Measurements from ENCODE around the gene IP6K1.
"Not testable (repeated sequence)": the region's sequence is repeated elsewhere in the genome, so short reads cannot be mapped to it uniquely, and the experiment has no call there.

The IP6K1 gene

DNA sequence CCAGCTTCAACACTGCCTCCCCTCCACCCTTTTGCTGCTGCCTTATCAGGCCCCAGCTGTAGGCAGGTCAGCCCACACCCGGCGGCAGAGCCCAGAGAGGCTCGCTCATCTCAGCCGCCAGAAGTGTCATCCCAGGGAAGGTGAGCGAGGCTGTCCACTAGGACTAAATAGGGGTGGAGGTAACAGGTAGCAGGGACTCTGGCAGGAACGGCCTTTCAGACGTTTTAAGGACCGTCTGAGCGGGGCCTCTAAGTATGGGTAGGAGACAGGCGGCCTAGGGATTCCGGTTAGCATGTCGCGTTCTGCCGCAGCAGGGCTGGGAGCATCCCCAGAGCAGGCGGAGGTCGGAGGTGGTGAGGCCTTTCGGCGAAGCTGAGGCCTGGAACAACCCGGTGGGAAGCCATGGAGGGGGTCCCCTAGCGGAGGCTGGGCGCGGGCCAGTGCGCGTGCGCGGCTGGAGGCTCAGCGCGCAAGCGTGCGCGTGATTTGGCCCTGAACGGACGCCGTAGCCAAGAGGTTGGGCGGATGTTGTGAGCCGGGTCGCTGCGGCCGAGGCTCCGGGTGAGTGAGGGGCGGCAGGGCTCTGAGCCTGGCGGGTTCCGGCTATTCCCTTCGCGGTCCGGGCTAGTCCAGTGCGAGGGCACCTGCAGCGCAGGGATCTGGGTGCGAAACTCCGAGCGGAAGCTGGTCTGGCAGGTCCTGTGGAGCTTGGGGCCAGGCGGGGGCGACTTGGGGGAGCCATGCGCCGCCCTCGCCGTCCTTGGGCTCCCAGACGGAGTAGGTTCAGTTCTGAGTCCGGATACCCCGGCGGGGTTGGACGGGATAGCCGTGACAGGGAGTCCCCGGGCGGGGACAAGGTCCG lies 97.1 kb downstream of the IP6K1 start, which contains the start of the genes MST1 and RNF123:
Gene MST1, minus strand, starts transcription at position 429 of the 862 bp plus-strand sequence. CDS start 783 bp downstream, outside the sequence.
Gene RNF123, plus strand, starts transcription at position 512 of the 862 bp plus-strand sequence. CDS start 1,609 bp downstream, outside the sequence.
- TF ChIP-seq GLIS3 (CRISPR knock-in tag; IDR thresholded peaks at IDR 0.05) = no peak
- no peak for TF ChIP-seq TCF4 (CRISPR knock-in tag; IDR thresholded peaks at IDR 0.05; ENCODE audit: borderline replicate concordance)
- no peak for TF ChIP-seq PPARA (CRISPR knock-in tag; IDR thresholded peaks at IDR 0.05; ENCODE audit: borderline replicate concordance)
- TF ChIP-seq ZNF8 (CRISPR knock-in tag; IDR thresholded peaks at IDR 0.05) = no peak
- TF ChIP-seq, protein P1, sequence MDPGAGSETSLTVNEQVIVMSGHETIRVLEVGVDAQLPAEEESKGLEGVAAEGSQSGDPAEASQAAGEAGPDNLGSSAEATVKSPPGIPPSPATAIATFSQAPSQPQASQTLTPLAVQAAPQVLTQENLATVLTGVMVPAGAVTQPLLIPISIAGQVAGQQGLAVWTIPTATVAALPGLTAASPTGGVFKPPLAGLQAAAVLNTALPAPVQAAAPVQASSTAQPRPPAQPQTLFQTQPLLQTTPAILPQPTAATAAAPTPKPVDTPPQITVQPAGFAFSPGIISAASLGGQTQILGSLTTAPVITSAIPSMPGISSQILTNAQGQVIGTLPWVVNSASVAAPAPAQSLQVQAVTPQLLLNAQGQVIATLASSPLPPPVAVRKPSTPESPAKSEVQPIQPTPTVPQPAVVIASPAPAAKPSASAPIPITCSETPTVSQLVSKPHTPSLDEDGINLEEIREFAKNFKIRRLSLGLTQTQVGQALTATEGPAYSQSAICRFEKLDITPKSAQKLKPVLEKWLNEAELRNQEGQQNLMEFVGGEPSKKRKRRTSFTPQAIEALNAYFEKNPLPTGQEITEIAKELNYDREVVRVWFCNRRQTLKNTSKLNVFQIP (CRISPR knock-in tag; IDR thresholded peaks at IDR 0.05; ENCODE audit: borderline replicate concordance, low read depth) = no peak
- peak; percentile 89 for TF ChIP-seq ZFP3 (CRISPR knock-in tag; IDR thresholded peaks at IDR 0.05)
- TF ChIP-seq CSRNP3 (CRISPR knock-in tag; IDR thresholded peaks at IDR 0.05) = no peak
- no peak for TF ChIP-seq PATZ1 (CRISPR knock-in tag; IDR thresholded peaks at IDR 0.05; ENCODE audit: borderline replicate concordance)
- peak; percentile 64 for ATAC-seq

GRCh38 chr3:49688338-49689045 lies 97.8 kb downstream of the IP6K1 start:
- ATAC-seq = 0 out of 3 replicates have a peak, but pooled peaks have one; percentile 0

- not testable (repeated sequence) for ATAC-seq
Measured at GRCh38 chr3:49687424-49687795, 98.9 kb downstream of the IP6K1 start.

DNA sequence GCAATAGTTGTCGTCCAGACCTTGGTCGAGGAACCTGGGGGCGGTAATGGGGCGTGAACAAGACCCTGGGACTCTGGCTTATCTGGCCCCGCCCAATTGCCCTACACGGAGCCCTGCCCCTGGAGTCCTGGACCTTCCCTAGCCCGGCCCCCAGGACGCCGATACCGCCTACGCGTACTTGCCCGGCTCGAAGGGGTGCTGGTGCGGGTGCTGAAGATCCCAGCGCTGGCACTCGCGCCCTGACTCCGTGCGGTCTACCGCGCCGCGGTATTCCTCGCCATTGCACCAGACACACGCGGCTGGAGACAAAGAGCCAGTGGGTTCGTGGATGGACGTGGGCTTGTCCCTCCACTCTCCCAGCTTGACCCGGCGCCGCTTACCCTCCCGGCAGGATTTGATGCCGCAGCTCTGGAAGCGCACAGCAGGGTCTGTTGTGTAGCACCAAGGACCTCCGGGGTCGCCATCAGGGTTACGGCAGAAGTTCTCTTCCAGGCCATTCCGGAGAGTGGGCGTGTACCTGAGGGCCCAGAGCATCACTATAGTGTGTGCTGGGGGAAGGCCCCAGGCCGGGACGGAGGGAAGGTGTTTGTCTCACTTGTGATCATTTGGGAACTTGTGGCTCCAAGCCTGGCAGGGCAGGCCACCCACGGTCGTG lies 99.4 kb downstream of the IP6K1 start:
- ATAC-seq = peak; percentile 58

GRCh38 chr3:49686346-49686745 lies 100.0 kb downstream of the IP6K1 start:
- ATAC-seq = peak; percentile 2

GRCh38 chr3:49685846-49686245 lies 100.5 kb downstream of the IP6K1 start:
- not testable (repeated sequence) for ATAC-seq

DNA sequence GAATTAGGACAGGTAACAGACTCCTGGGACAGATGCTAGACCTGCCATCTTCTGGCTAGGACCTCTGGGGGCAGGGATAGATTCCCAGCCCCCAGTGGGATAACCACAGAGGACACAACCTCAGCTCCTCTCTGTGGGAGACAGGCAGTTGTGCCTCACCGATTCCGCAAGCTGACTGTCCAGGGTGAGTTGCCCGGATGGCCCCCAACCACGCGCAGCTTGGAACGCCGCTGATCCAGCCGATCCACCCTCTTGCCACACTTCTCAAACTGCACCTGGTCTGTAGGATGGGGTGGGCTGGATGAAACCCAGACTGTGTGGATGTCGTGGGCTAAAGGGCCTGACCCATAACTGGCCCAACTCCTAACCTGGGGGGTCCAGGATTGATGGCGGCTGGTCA lies 101.2 kb downstream of the IP6K1 start:
- ATAC-seq = not testable (repeated sequence)

- not testable (repeated sequence) for ATAC-seq
Measured at GRCh38 chr3:49684453-49684852, 101.9 kb downstream of the IP6K1 start.

DNA sequence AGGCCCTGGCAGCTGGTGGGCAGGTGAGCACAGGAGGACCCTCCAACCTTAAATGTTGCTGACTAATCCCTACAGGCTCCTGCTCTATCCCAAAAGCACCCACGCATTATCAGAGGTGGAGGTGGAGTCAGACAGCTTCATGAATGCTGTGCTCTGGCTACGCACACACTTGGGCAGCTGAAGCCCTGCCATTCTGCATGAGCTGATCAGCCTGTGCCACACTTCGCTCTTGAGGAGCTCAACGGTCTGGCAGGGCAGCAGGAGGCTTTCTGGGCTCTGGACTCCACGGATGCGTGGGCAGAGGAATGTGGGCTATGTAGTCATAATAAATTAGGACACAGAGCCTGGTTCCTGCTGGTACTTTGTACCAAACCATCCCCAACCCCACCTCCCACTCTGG lies 103.2 kb downstream of the IP6K1 start:
- no peak for ATAC-seq
- TF ChIP-seq ISL1 (CRISPR knock-in tag; IDR thresholded peaks at IDR 0.05) (no peak), CREB5 (CRISPR knock-in tag; IDR thresholded peaks at IDR 0.05; ENCODE audit: low read depth) (no peak), ZFP30 (CRISPR knock-in tag; IDR thresholded peaks at IDR 0.05) (no peak), GLIS3 (CRISPR knock-in tag; IDR thresholded peaks at IDR 0.05) (no peak), ZC3H10 (CRISPR knock-in tag; IDR thresholded peaks at IDR 0.05) (no peak), CSDC2 (CRISPR knock-in tag; IDR thresholded peaks at IDR 0.05) (no peak), OSR1 (CRISPR knock-in tag; IDR thresholded peaks at IDR 0.05) (no peak), TOX (CRISPR knock-in tag; IDR thresholded peaks at IDR 0.05; ENCODE audit: borderline replicate concordance) (no peak), ESRRG (CRISPR knock-in tag; IDR thresholded peaks at IDR 0.05) (no peak), ZNF8 (CRISPR knock-in tag; IDR thresholded peaks at IDR 0.05) (no peak), ZNF70 (CRISPR knock-in tag; IDR thresholded peaks at IDR 0.05) (no peak), PATZ1 (CRISPR knock-in tag; IDR thresholded peaks at IDR 0.05; ENCODE audit: borderline replicate concordance) (no peak), ZFP3 (CRISPR knock-in tag; IDR thresholded peaks at IDR 0.05) (no peak)

Data from SK-N-SH treated with all-trans-retinoic acid at 6 μM for 48 hours (cell line).